Gastroesophageal sphincter (tissue), 3 donors: ENCODE results near the gene PDGFB.

Experiments
- CTCF ChIP-seq, 4 experiments: fragments of 200-600 bp in 2 of 4; fragments of 450-650 bp in 2 of 4; sonication (generic) in 1 of 4; IDR thresholded peaks; one replicate each; pipeline ENCODE4 v1.5.1; 2017 to 2019; ENCODE audit warnings: antibody characterized with exemption in 4 of 4, mild to moderate bottlenecking in 2 of 4, moderate library complexity in 2 of 4
- POLR2A ChIP-seq, 2 donors: fragments of 450-650 bp; IDR thresholded peaks; one replicate each; pipeline ENCODE4 v1.6.1; 2017; ENCODE audit warnings: antibody characterized with exemption in 2 of 2, mild to moderate bottlenecking in 2 of 2, moderate library complexity in 1 of 2

GRCh38 chr22:39291523-39291922, 46.7 kb upstream of the PDGFB start:
- TF ChIP-seq CTCF (IDR thresholded peaks at IDR 0.05) (no peak), POLR2A (IDR thresholded peaks at IDR 0.05) (no peak)
